Mesothelial cell of epicardium (in vitro differentiated cells): ENCODE measurements around the gene GSTO2. TPM values are rescaled to one million over a fixed set of nuclear protein-coding genes. Genes with fewer than 3 reads are reported as not detected.

ENCODE experiments used
- DNase-seq, 2 experiments: peaks; one replicate each; pipeline ENCODE4 v3.0.0; 2021; ENCODE audit warnings: low spot score in 2 of 2; ENCODE audit not compliant: unreplicated experiment in 2 of 2
- H3K27ac Mint-ChIP-seq: 2 replicates; pipeline ENCODE4 v1.8.0; 2021; ENCODE audit warnings: mixed read lengths
- H3K27me3 Mint-ChIP-seq: 2 replicates; pipeline ENCODE4 v1.8.0; 2021; ENCODE audit warnings: low read depth, mixed read lengths
- H3K36me3 Mint-ChIP-seq: 2 replicates; pipeline ENCODE4 v1.8.0; 2021; ENCODE audit warnings: mixed read lengths
- H3K4me1 Mint-ChIP-seq: 2 replicates; pipeline ENCODE4 v1.8.0; 2021; ENCODE audit warnings: mixed read lengths
- H3K4me3 Mint-ChIP-seq: 2 replicates; pipeline ENCODE4 v1.8.0; 2021; ENCODE audit warnings: mild to moderate bottlenecking, moderate library complexity, mixed read lengths
- H3K9me3 Mint-ChIP-seq: 2 replicates; pipeline ENCODE4 v1.8.0; 2021; ENCODE audit warnings: mixed read lengths
- total RNA-seq: library from RNA; stranded (reverse); gene quantifications from 3 replicates; pipeline ENCODE4 v1.2.1, GENCODE V29; 2021
- TF ChIP-seq, protein P1 (sequence below): fragments of 200-600 bp; sonication (generic); IDR thresholded peaks from one replicate; pipeline ENCODE4 v1.5.0; 2021; ENCODE audit warnings: antibody characterized with exemption; ENCODE audit not compliant: unreplicated experiment

GSTO2 gene
- total RNA-seq, 1 donor from 2014 or later: 11.7 TPM

DNA sequence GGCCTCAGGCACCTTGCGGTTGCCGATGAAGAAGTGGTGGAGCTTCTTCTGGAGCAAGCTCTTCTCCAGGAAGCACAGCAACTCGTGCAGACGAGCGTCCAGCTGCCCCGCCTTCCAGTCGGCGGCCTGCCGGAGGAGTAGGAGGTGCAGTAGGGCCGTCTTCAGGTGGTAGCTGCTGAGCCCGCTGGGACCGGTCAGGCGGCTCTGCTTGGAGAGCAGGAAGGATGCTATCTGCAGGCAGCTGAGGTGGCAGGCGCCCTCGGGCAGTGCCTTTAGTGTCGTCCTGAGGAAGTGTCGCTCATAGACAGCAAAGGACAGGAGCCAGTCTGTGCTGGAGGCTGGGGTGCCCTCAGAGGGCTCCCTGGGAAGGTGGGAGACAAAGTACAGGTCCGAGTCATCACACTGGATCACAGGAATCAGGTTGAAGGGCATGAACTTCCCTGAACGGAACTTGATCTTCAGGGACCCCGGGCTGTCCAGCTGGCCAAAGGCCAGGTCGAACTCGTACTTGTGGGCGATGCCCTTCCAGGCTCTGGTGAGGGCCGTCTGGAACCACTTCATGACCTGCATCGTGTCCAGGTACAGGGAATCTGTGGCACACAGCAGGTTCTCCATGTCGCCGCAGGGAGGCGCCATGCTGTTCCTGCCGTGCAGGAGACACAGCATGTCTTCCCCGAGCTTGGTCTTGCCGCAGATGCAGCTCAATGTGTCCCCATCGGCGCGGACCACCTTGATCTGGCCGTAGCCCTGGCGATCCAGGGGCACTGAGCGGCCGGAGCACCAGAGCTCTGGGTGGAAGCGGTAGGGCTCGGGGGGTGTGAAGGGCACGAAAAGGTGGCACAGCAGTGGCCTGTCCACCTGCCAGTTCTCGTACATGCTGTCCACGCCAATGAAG is 45.9 kb downstream of the GSTO2 start:
- peaks cover 28% of the 10 kb centered on the region for H3K36me3 Mint-ChIP-seq
- DNase-seq: no peak
- TF ChIP-seq, protein P1, sequence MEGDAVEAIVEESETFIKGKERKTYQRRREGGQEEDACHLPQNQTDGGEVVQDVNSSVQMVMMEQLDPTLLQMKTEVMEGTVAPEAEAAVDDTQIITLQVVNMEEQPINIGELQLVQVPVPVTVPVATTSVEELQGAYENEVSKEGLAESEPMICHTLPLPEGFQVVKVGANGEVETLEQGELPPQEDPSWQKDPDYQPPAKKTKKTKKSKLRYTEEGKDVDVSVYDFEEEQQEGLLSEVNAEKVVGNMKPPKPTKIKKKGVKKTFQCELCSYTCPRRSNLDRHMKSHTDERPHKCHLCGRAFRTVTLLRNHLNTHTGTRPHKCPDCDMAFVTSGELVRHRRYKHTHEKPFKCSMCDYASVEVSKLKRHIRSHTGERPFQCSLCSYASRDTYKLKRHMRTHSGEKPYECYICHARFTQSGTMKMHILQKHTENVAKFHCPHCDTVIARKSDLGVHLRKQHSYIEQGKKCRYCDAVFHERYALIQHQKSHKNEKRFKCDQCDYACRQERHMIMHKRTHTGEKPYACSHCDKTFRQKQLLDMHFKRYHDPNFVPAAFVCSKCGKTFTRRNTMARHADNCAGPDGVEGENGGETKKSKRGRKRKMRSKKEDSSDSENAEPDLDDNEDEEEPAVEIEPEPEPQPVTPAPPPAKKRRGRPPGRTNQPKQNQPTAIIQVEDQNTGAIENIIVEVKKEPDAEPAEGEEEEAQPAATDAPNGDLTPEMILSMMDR: no peak
- no peaks in the 10 kb centered on the region for H3K27me3 Mint-ChIP-seq
- H3K4me1 Mint-ChIP-seq: peaks cover 13% of the 10 kb centered on the region
- H3K27ac Mint-ChIP-seq: no peak overlapping the region
- H3K4me3 Mint-ChIP-seq: no peak overlapping the region
- no peaks in the 10 kb centered on the region for H3K9me3 Mint-ChIP-seq

DNA sequence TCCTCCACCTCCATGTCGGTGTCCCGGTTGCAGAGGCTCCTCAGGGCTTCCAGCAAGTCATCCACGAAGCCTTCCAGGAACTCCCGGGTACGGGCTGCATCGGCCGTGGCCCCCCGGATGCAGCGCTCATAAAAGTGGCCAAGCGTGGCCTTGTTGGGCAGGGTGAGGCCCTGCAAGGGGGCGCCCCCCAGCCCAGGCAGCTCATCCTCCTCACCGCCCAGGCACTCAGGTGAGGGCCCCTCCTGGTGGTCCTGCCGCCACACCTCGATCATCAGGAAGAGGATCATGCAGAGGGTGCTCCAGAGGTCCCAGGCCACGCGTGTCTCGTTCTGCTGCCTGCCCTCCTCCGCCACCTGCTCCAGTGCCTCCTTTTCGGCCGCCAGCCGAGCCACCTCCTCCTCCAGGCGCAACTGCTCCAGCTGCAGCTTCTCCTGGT is 46.5 kb downstream of the GSTO2 start:
- no peak for DNase-seq
- H3K4me3 Mint-ChIP-seq: no peak overlapping the region
- TF ChIP-seq, protein P1: no peak
- no peak overlapping the region for H3K27ac Mint-ChIP-seq
- H3K9me3 Mint-ChIP-seq: no peaks in the 10 kb centered on the region
- H3K36me3 Mint-ChIP-seq: peaks cover 28% of the 10 kb centered on the region
- peaks cover 17% of the 10 kb centered on the region for H3K4me1 Mint-ChIP-seq
- no peaks in the 10 kb centered on the region for H3K27me3 Mint-ChIP-seq

DNA sequence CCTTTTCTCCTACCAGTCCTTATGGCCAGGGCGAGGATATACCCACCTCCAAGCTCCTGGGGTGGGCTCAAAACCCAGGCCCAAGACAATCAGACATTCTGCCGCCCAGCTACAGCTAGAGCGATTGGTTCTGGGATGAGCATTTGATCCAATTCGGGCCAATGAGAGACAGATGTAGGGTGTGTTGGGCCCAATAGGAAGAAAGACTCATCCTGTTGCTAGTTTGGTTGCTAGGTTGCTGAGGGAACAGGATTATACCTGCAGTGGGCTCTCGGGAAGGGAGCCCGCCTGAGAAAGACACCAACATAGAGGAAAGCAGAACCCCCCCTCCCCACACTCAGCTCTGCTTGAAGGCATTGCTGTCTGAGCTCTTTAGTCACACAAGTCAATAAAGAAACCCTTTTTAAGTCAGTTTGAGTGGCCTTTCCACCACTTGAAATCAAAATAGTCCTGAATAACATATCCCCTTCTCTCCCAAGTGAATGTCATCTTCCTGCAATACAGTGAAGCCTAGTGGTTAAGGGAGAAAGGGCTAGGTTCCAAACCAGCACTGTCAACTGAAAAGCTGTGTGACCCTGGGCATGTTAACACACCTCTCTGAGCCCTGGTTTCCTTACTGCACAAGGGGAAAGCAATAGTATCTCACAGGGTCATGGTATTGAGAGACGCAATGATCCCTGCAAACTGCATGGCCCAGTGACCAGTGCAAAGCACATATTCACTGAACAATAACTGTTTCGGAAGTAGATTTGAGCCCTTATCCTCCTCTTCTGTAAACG is 47.5 kb downstream of the GSTO2 start:
- TF ChIP-seq, protein P1: no peak
- DNase-seq: no peak
- H3K27me3 Mint-ChIP-seq: no peaks in the 10 kb centered on the region
- H3K4me3 Mint-ChIP-seq: no peak overlapping the region
- H3K9me3 Mint-ChIP-seq: no peaks in the 10 kb centered on the region
- peaks cover 28% of the 10 kb centered on the region for H3K36me3 Mint-ChIP-seq
- H3K27ac Mint-ChIP-seq: peak overlapping the region; percentile 72
- peaks cover 19% of the 10 kb centered on the region for H3K4me1 Mint-ChIP-seq

DNA sequence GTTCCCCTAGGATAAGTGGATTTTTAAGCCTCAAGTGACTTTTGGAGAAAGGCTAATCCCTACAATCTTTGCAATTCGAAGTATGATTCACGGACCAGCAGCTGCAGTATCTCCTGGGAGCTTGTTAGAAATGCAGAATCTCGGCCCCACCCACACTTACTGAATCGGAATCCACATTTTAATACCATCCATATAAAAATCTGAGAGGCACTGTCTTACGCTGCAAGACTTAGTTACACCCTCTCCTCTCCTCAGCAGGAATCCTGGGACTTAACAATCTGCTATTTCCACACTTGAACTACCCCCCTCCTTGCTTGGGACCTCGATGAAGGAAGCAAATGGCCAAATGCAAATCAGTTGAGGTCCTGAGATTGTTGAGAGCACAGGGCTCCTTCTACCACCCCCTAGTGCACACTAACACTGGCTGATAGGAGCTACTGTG is 48.3 kb downstream of the GSTO2 start:
- no peak for DNase-seq
- Mint-ChIP-seq H3K4me3 (no peak overlapping the region), H3K9me3 (no peaks in the 10 kb centered on the region), H3K4me1 (peaks cover 25% of the 10 kb centered on the region), H3K27ac (no peak overlapping the region), H3K27me3 (no peaks in the 10 kb centered on the region), H3K36me3 (peaks cover 24% of the 10 kb centered on the region)
- TF ChIP-seq, protein P1: no peak

DNA sequence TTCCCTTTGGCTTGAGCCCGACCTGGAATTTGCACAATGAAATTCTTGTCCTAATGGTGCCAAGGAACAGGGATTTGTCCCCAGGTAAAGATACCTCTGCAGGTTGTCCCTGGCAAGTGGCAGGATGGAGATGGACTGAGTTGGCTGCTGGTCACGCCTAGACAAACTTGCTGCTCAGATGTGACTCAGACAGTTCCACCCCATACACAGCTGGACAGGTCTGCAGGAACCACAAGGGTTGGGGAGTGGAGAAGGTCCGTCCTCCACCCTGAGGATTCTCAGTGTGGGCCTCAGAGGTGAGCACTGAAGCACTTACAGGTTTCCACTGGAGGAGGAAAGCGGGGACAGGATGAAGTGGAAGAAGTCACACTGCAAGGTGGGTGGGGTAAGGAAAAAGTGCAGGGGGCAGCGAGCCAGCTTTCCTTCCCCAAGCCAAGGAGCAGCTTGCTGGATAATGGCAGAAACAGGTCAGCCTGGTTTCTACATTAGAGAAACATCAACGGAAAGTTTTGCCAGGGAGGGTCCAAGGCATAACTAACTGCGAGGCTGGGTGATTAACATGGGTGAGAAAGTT is 48.8 kb downstream of the GSTO2 start:
- H3K4me3 Mint-ChIP-seq: no peak overlapping the region
- H3K36me3 Mint-ChIP-seq: peaks cover 21% of the 10 kb centered on the region
- TF ChIP-seq, protein P1: no peak
- H3K27ac Mint-ChIP-seq: no peak overlapping the region
- H3K9me3 Mint-ChIP-seq: no peaks in the 10 kb centered on the region
- no peak for DNase-seq
- H3K27me3 Mint-ChIP-seq: no peaks in the 10 kb centered on the region
- H3K4me1 Mint-ChIP-seq: peaks cover 25% of the 10 kb centered on the region
